WTC11 (cell line): ENCODE data around the gene FBXL14. TPM values are rescaled to one million over a fixed set of nuclear protein-coding genes. Genes with fewer than 3 reads are reported as not detected.
A peak's percentile ranks its signal among the peaks of the same experiment; 100 is the strongest.

Source experiments
- ATAC-seq: fragments of 200-7000 bp; cut with Tn5 transposase; 2 replicates; pipeline ENCODE4 v1.10.0; 2021; ENCODE audit warnings: mild to moderate bottlenecking, moderate library complexity
- CTCF ChIA-PET: fragments of 300-600 bp; sonication (Branson Sonifier 250); formaldehyde crosslinking; loops from one replicate; lab custom pipeline; 2021; ENCODE audit warnings: antibody characterized with exemption; lab: Charles Lee
- POLR2A ChIA-PET: fragments of 350-600 bp; sonication (Branson Sonifier 250); formaldehyde crosslinking; loops from one replicate; lab custom pipeline; 2021; ENCODE audit warnings: antibody characterized with exemption; lab: Charles Lee
- DNase-seq: peaks from one replicate; pipeline ENCODE4 v3.0.0; 2021; ENCODE audit warnings: low spot score
- H3K27ac Mint-ChIP-seq: 2 replicates; pipeline ENCODE4 v1.8.0; 2021; ENCODE audit warnings: mixed read lengths
- H3K27me3 Mint-ChIP-seq: 2 replicates; pipeline ENCODE4 v1.8.0; 2021; ENCODE audit warnings: low read depth, mild to moderate bottlenecking, moderate library complexity, mixed read lengths
- H3K36me3 Mint-ChIP-seq: 2 replicates; pipeline ENCODE4 v1.8.0; 2021; ENCODE audit warnings: mixed read lengths
- H3K4me1 Mint-ChIP-seq: 2 replicates; pipeline ENCODE4 v1.8.0; 2022; ENCODE audit warnings: mixed read lengths
- H3K4me3 Mint-ChIP-seq: 2 replicates; pipeline ENCODE4 v1.8.0; 2021; ENCODE audit warnings: mild to moderate bottlenecking, moderate library complexity, mixed read lengths
- H3K9me3 Mint-ChIP-seq: 2 replicates; pipeline ENCODE4 v1.8.0; 2021; ENCODE audit warnings: mixed read lengths
- CDX4 ChIP-seq: fragments of 250-450 bp; sonication (Bioruptor Pico); IDR thresholded peaks from 2 replicates; pipeline ENCODE4 v1.9.0; 2021; ENCODE audit warnings: moderate library complexity, mild to moderate bottlenecking, inconsistent platforms, borderline replicate concordance
- E2F5 ChIP-seq: sonication (generic); formaldehyde crosslinking; IDR thresholded peaks from 2 replicates; pipeline ENCODE4 v1.8.1; 2022; ENCODE audit warnings: mild to moderate bottlenecking, moderate library complexity, missing genetic modification reagents
- ETV6 ChIP-seq: sonication (generic); formaldehyde crosslinking; IDR thresholded peaks from 2 replicates; pipeline ENCODE4 v1.8.1; 2022; ENCODE audit warnings: mild to moderate bottlenecking, missing genetic modification reagents
- FOXP1 ChIP-seq: sonication (generic); formaldehyde crosslinking; IDR thresholded peaks from 2 replicates; pipeline ENCODE4 v1.8.0; 2022; ENCODE audit warnings: missing genetic modification reagents, mild to moderate bottlenecking, moderate library complexity, borderline replicate concordance
- IRF2 ChIP-seq: sonication (generic); formaldehyde crosslinking; IDR thresholded peaks from 2 replicates; pipeline ENCODE4 v1.8.0; 2022; ENCODE audit warnings: low read depth, missing genetic modification reagents, borderline replicate concordance
- JUN ChIP-seq: sonication (generic); formaldehyde crosslinking; IDR thresholded peaks from 2 replicates; pipeline ENCODE4 v1.8.0; 2023; ENCODE audit warnings: mild to moderate bottlenecking, missing genetic modification reagents
- NFYB ChIP-seq: sonication (generic); formaldehyde crosslinking; conservative IDR thresholded peaks from 2 replicates; pipeline ENCODE4 v1.8.0; 2022; ENCODE audit warnings: low read depth, missing genetic modification reagents
- PRRX2 ChIP-seq: fragments of 250-450 bp; sonication (Bioruptor Pico); IDR thresholded peaks from 2 replicates; pipeline ENCODE4 v1.8.0; 2021; ENCODE audit warnings: mild to moderate bottlenecking
- STAT6 ChIP-seq: sonication (generic); formaldehyde crosslinking; conservative IDR thresholded peaks from 2 replicates; pipeline ENCODE4 v1.8.1; 2023; ENCODE audit warnings: mild to moderate bottlenecking, low read depth, missing genetic modification reagents, moderate library complexity
- TEAD4 ChIP-seq: sonication (generic); formaldehyde crosslinking; IDR thresholded peaks from 2 replicates; pipeline ENCODE4 v1.8.0; 2022; ENCODE audit warnings: mild to moderate bottlenecking, missing genetic modification reagents
- TP53 ChIP-seq: sonication (generic); formaldehyde crosslinking; IDR thresholded peaks from 2 replicates; pipeline ENCODE4 v1.8.1; 2023; ENCODE audit warnings: mild to moderate bottlenecking, missing genetic modification reagents
- USF2 ChIP-seq: sonication (generic); formaldehyde crosslinking; IDR thresholded peaks from 2 replicates; pipeline ENCODE4 v1.8.1; 2023; ENCODE audit warnings: mild to moderate bottlenecking, missing genetic modification reagents, moderate library complexity
- ZBTB43 ChIP-seq: sonication (generic); formaldehyde crosslinking; IDR thresholded peaks from 2 replicates; pipeline ENCODE4 v1.8.1; 2023; ENCODE audit warnings: mild to moderate bottlenecking, missing genetic modification reagents
- ZNF263 ChIP-seq: sonication (generic); formaldehyde crosslinking; IDR thresholded peaks from 2 replicates; pipeline ENCODE4 v1.8.1; 2022; ENCODE audit warnings: low read depth, mild to moderate bottlenecking, moderate library complexity, missing genetic modification reagents
- ZNF317 ChIP-seq: sonication (generic); formaldehyde crosslinking; IDR thresholded peaks from 2 replicates; pipeline ENCODE4 v1.8.1; 2023; ENCODE audit warnings: low read depth, mild to moderate bottlenecking, moderate library complexity, missing genetic modification reagents, borderline replicate concordance
- ZNF396 ChIP-seq: fragments of 250-450 bp; sonication (Bioruptor Pico); IDR thresholded peaks from 2 replicates; pipeline ENCODE4 v1.8.0; 2021; ENCODE audit warnings: mild to moderate bottlenecking, moderate library complexity, borderline replicate concordance
- ZNF512 ChIP-seq: sonication (generic); formaldehyde crosslinking; IDR thresholded peaks from 2 replicates; pipeline ENCODE4 v1.8.1; 2022; ENCODE audit warnings: missing genetic modification reagents, borderline replicate concordance
- total RNA-seq: library from RNA; stranded (reverse); gene quantifications from 3 replicates; pipeline ENCODE4 v1.2.3, GENCODE V29; 2021
- TF ChIP-seq, protein P1 (sequence below): sonication (generic); formaldehyde crosslinking; IDR thresholded peaks from 2 replicates; pipeline ENCODE4 v1.8.0; 2022; ENCODE audit warnings: mild to moderate bottlenecking, missing genetic modification reagents
- TF ChIP-seq, protein P2 (sequence below): sonication (generic); formaldehyde crosslinking; IDR thresholded peaks from 2 replicates; pipeline ENCODE4 v1.8.0; 2023; ENCODE audit warnings: missing genetic modification reagents

FBXL14 gene
- total RNA-seq, 1 experiment from 2014 or later: 12.0 TPM

DNA sequence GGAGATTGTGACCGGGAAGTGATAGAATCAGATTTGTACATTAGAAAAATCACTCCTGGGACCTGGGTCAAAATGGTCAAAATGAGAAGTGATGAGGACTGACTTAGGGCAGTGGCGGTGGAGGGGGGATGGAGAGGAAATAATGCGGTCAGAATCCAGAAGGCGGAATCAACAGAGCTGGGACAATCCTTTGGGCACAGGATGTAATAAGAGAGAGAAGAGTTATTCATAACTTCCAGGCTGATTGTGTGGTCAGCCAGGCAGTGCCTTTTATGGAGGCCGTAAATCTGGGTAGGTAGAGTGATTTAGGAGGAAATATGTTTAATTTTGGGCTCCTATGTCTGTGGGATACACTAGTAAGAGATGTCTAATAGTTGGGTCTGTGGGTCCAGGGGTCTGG is 21.6 kb downstream of the FBXL14 start:
- H3K9me3 Mint-ChIP-seq: peaks cover 4% of the 10 kb centered on the region
- no peak for TF ChIP-seq JUN
- no peak for TF ChIP-seq IRF2
- TF ChIP-seq ZNF396: no peak
- TF ChIP-seq CDX4 (CRISPR knock-in tag): no peak
- no peak for TF ChIP-seq PRRX2 (CRISPR knock-in tag)
- no peak for TF ChIP-seq USF2 (CRISPR knock-in tag)
- TF ChIP-seq, all 79 proteins: peak for 0
- DNase-seq (no peak), ATAC-seq (no peak)
- Mint-ChIP-seq H3K27me3 (peaks cover 12% of the 10 kb centered on the region), H3K4me1 (no peaks in the 10 kb centered on the region), H3K27ac (no peak overlapping the region), H3K4me3 (no peak overlapping the region), H3K36me3 (peaks cover 5% of the 10 kb centered on the region; the same call in 1 of the 2 replicates)
- POLR2A ChIA-PET: no interaction called here
- CTCF ChIA-PET: interaction anchor here (0.6 to 1.1 kb wide), 2 partner anchors 55 to 455 kb away, joined by 3 to 4 read pairs; no protein-coding TSS in a partner anchor

- TF ChIP-seq ZNF263 (CRISPR knock-in tag): no peak
- no peak for TF ChIP-seq ZNF317 (CRISPR knock-in tag)
Observed at GRCh38 chr12:1567852-1568251, 26.5 kb downstream of the FBXL14 start.

DNA sequence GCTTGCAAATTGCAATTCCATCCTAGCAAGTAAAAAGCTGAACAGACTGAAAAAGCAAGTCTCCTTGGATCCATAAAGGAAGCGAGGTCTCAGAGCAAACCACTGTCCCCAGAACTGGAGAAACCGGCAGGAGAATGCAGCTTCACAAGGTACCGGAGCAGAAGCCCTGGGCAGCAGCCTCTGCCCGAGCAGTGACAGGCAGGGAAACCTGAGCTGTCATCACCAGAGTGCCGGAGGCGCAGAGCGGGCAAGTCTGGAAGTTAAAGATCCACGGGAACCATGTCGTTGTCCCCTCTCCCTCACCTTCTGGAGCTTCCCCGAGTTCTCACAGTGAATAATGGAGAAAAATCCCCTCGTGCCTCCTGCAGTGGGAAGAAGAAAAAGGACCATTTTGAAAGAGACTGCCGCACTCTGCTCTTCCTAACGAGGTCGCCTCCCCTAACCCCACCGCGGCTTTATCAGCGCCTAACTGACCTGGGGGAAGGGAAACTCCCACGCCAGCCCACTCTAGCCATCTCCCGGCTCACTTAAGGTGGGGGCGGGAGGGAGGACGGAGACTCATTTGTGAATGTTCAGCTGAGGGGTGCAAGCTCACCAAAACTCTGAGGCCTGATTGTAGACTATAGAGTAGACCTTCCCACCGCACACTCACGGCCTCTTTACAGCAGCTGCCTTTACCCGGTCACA is 27.8 kb downstream of the FBXL14 start:
- DNase-seq: peak; percentile 30
- Mint-ChIP-seq H3K27me3 (peaks cover 6% of the 10 kb centered on the region), H3K9me3 (no peaks in the 10 kb centered on the region), H3K4me3 (no peak overlapping the region), H3K27ac (no peak overlapping the region), H3K36me3 (no peaks in the 10 kb centered on the region), H3K4me1 (peaks cover 7% of the 10 kb centered on the region)
- POLR2A ChIA-PET: interaction anchor here (0.5 kb wide), 1 partner anchor 300 kb away, joined by 3 read pairs; no protein-coding TSS in a partner anchor
- CTCF ChIA-PET: interaction anchor here (0.6 to 2.2 kb wide), 8 partner anchors 13 to 449 kb away, joined by 3 to 11 read pairs (median 4); no protein-coding TSS in a partner anchor
- peak; percentile 74 for ATAC-seq
- TF ChIP-seq TEAD4 (CRISPR knock-in tag) (no peak), E2F5 (CRISPR knock-in tag) (no peak), ZNF512 (CRISPR knock-in tag) (no peak), IRF2 (no peak), ZBTB43 (no peak), STAT6 (CRISPR knock-in tag) (no peak), NFYB (CRISPR knock-in tag) (no peak), FOXP1 (CRISPR knock-in tag) (no peak), ETV6 (no peak), TP53 (no peak)
- TF ChIP-seq, protein P1, sequence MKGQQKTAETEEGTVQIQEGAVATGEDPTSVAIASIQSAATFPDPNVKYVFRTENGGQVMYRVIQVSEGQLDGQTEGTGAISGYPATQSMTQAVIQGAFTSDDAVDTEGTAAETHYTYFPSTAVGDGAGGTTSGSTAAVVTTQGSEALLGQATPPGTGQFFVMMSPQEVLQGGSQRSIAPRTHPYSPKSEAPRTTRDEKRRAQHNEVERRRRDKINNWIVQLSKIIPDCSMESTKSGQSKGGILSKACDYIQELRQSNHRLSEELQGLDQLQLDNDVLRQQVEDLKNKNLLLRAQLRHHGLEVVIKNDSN (CRISPR knock-in tag): no peak
- TF ChIP-seq, protein P2, sequence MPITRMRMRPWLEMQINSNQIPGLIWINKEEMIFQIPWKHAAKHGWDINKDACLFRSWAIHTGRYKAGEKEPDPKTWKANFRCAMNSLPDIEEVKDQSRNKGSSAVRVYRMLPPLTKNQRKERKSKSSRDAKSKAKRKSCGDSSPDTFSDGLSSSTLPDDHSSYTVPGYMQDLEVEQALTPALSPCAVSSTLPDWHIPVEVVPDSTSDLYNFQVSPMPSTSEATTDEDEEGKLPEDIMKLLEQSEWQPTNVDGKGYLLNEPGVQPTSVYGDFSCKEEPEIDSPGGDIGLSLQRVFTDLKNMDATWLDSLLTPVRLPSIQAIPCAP: no peak

More at GRCh38 chr12:1567852-1568251, 26.5 kb downstream of the FBXL14 start:
- DNase-seq (no peak), ATAC-seq (no peak)
- Mint-ChIP-seq H3K36me3 (no peaks in the 10 kb centered on the region), H3K9me3 (no peaks in the 10 kb centered on the region), H3K4me1 (peaks cover 7% of the 10 kb centered on the region), H3K4me3 (no peak overlapping the region), H3K27me3 (peaks cover 6% of the 10 kb centered on the region), H3K27ac (no peak overlapping the region)
- POLR2A ChIA-PET: no interaction called here
- CTCF ChIA-PET: no interaction called here
